ENCODE data around the gene NT5C2.
"Not testable (repeated sequence)": the region's sequence is repeated elsewhere in the genome, so short reads cannot be mapped to it uniquely, and the experiment has no call there.

NT5C2 gene

GRCh38 chr10:103080891-103081581 is 112.0 kb downstream of the NT5C2 start:
- no peak for DNase-seq

GRCh38 chr10:103079946-103080345 is 113.1 kb downstream of the NT5C2 start:
- DNase-seq = no peak

DNA sequence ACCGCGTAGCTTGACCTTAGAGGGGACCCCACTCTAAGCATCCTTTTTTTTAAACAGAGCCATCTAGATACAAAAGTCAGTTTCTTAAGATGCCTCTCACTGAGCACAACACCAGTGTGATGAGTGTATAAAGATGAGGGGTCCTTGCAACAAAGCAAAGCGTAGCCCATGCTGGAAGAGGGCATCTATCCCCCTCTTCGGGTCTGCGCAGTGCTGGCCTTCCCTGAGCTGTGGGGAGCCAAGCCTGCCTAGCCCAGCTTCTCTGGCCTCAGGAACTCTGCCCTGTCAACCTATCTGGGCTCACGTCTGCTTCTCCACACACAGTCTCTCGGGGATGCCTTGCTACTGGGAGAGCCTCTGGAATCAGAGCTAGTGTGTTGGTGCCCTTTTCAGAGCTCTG is 114.0 kb downstream of the NT5C2 start:
- DNase-seq = no peak

GRCh38 chr10:103078676-103079075 is 114.4 kb downstream of the NT5C2 start:
- DNase-seq = no peak

DNA sequence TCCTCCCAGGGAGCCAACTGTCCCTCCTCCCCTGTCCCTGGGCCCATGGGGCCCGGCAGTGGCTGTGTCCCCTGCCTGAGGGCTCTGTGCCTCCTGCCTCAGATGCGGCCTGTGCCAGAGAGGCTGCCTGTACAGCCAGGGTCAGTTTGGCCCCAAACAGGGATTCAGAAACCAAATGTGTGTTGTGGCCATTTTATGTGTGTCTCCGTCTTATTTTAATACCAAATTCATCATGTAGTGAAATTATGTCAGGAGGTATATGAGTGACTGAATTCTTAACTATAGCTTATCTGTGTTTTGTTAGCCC is 114.8 kb downstream of the NT5C2 start:
- no peak for DNase-seq

DNA sequence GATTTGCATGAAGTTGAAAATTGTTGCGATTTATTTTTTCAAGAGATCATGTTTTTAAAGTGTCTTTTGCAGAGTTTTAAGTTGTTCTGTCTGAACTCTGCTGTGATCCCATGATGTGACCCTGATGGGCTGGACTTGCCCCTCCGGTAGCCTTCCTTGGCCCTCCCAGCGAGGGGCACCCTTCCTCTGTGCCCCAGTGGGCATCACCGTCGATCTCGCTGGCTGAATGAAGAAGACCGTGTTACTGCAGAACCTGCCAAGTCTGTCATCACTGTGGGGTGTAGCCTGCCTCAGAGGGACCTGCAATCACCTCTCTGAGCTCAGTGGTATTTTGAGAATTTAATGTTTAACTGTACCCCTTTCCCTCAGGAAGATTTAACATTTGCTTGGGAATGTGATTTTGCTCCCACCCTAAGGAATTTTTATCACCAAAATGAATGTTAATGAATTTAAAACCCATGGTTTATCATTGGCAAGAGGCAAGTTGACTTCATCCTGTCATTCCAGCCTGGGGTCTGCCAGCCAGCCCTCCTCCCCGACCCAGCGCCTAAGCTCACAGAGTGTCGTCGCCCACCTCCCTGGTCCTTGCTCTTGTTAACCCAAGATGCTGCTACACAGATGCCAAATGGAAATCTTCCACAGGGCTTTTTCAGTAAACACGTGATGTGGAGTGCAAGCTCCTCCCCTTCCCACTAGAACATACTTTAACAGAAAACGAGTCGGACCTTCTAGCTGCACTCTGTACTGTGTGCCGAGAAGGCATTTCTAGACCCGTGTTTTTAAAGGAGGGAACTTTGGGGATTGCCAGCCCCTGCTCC is 115.4 kb downstream of the NT5C2 start:
- no peak for DNase-seq

DNA sequence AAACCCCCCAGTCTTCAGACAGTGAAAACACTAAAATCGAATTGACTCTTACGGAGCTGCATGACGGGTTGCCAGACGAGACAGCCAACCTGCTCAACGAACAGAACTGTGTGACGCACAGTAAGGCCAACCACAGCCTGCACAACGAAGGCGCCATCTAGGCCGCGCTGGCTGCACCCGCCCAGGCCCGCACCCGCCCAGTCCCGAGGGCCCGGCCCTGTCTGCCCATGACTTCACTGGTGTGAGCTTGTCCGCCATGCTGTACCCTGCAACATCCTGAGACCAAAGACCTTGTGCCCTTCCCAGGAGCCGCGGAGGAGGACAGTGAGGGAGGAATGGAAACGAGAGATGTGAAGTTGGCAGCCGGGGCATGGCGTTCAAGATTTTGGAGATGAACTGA is 116.1 kb downstream of the NT5C2 start:
- DNase-seq = no peak

GRCh38 chr10:103072891-103073290 is 120.2 kb downstream of the NT5C2 start:
- DNase-seq = no peak

DNA sequence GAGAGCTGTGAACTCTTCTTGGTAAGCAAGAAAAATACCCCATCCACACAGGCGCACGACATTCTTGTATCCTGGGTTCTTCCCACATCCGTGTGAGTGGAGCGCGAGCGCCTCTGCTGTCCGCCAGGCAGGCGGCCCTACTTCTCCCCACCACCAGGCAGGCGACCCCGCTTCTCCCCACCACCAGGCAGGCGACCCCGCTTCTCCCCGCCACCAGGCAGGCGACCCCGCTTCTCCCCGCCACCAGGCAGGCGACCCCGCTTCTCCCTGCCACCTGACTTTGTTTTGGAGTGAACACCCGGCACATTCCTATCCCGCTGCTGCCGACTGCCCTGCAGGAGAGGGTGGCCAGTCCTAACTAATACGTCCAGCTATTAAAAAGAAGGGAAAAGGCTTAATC is 120.8 kb downstream of the NT5C2 start:
- DNase-seq = no peak

GRCh38 chr10:103069453-103070331 is 123.4 kb downstream of the NT5C2 start:
- peak; percentile 39 for DNase-seq

DNA sequence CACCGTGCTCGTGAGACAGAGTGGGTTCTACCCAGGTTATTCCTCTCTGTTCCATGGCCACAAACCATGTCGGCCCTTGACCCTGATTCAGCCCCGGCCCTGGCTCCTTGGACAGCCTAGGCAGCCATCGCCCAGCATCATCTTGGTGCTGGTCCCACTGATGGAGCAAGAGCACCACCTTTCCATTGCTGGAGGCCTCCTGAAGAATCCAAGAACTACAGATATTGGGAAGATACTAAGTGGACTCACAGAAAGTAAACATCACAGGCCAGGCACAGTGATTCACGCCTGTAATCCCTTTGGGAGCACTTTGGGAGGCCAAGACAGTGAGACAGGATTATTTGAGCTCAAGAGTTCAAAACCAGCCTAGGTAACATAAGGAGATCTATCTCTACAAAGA is 125.1 kb downstream of the NT5C2 start:
- DNase-seq = no peak

DNA sequence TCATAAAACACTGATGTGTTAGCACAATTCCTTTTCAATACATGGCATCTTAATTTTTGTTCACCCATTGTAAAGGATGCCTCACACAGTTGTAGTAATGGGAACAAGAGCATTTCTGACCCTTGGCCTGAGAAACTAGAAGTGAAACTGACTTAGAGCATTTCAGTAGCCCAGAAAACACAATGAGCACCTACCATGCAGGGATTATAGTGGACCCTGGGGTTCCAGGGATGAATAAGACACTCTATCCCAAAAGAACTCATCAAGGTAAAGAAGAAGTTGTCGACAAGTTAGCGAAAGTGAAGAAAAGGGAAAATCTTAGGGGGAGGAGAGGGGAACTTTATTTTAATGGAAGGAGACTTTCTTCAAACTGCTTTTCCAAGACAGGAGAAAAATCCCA is 125.6 kb downstream of the NT5C2 start:
- no peak for DNase-seq

GRCh38 chr10:103067099-103067477 is 126.0 kb downstream of the NT5C2 start:
- not testable (repeated sequence) for DNase-seq

DNA sequence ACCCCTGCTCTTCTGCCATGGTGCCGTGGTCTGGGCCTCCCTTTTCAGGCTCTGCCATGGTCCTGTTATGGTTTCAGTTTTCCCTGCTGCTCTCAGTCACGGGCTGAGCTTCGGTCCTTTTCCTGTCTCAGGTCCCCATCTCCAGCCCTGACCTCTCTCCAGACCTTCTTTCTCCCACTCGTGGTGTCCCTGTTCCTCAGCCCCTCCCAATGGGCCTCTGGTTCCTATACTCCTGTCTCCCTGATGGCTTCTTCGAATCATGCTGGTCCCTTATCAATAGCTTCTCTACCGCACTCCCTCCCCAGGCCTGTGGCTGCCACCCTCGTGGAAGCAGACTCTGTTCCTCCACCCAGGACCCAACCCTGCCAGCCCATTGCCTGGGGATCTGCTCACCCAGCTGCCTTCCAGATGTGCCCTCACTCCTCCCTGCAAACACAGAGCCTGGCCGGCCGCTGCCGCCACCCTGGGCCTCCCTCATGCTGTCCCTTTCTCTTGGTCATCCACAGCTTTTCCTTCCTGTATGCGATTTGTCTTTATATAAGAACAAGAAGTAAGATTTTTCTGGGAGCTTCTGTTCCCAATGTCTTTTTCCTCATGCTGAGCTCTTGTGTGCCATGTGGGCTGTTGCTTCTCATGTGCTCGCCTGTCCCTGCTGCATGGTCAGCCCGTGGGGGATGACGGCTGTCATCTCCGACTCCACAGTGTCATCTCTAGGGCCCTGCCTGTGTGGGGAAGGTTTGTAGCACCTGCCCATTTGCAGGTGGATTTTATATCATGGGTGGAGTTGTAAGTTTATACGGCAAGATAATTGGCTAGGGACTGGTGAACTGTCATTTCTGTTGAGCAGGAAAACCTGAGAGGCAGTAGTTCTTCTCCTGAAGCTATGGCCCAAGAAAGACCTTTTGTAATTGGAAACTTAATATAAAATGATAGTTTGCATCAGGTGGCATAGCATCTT is 126.7 kb downstream of the NT5C2 start:
- DNase-seq = no peak

DNA sequence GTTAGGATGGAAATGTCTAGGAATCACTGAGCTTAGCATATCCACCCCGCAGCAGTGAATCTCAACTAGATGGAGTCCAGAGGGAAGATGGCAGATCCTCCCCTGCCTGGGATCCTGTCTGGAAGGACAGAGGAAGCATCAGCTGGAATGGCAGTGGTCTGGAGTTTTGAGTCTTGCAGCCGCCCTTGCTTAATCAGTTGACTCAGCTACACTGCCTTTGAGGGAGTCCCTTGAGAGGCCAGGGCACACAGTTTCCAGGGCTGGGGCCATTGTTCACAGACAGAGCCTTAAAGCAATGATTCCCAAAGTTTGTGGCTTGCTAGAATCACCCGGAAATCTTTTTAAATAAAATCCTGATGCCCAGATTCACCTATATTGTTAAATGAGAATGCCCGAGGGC is 128.1 kb downstream of the NT5C2 start:
- DNase-seq = no peak

DNA sequence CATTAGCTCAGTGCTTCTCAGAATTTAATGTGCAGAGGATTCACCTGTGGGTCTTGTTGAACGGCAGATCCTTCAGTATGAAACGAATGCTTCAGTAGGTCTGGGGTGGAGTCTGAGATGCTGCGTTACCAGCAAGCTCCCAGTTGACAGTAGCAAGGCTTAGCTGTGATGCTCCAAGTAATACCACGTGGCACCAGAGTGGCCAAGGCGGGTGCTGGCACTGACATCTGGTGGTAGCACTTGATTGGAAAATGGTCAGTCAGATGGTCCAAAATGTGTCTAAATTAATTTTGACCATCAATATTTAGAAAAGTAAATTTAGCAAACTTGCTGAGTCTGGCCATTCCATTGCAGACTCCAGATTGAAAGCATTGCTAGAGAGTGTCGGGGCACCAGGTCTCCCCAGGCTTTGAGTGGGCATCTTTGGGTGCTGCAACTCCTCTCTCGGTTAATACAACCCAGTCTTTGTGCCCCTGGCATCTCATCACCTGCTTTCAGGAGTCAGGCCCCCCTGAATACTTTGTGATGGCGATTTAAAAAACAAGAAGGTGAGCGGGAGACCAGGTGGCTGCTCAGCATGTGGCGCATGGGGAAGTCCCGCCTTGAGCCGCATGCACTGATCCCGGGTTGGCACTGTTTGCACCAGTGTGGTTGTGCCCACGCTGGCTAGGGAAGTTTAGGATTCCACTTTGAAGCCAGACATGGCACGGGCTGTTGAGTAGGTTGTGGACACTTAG is 130.1 kb downstream of the NT5C2 start:
- no peak for DNase-seq

GRCh38 chr10:103060575-103060974 is 132.5 kb downstream of the NT5C2 start:
- DNase-seq = no peak

- no peak for DNase-seq
Measured at GRCh38 chr10:103058034-103058433, 135.0 kb downstream of the NT5C2 start.

- no peak for DNase-seq
Measured at GRCh38 chr10:103055105-103055504, 138.0 kb downstream of the NT5C2 start.

- no peak for DNase-seq
Measured at GRCh38 chr10:103054621-103055020, 138.5 kb downstream of the NT5C2 start.

GRCh38 chr10:103053659-103054581 is 139.2 kb downstream of the NT5C2 start:
- DNase-seq = no peak

All from NCI-H2171 (cell line).